NCI-H69 (cell line): ENCODE results near the gene BCDIN3D.

Experiments
- DNase-seq: peaks from one replicate; lab custom pipeline; 2025; lab: John Stamatoyannopoulos, UW

BCDIN3D gene

DNA sequence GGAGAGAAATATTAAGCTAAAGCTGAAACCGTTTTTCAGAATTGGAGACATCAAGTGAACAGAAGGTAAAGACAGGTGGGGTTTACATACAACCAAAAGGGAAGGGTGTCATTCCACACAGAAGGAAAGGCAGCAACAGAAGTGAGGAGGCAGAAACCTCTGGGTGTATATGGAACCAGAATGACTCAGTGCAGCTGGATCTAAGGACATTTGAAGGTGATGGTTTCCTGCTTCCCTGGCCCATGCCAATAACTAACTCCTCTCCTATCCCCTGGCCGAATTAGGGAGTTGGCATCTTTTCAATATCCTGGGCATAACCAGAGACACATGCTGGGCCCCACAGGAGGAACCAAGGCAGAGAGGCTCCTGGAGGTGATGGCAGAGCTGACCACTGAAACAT lies 23.1 kb downstream of the BCDIN3D start:
- DNase-seq, result no peak

DNA sequence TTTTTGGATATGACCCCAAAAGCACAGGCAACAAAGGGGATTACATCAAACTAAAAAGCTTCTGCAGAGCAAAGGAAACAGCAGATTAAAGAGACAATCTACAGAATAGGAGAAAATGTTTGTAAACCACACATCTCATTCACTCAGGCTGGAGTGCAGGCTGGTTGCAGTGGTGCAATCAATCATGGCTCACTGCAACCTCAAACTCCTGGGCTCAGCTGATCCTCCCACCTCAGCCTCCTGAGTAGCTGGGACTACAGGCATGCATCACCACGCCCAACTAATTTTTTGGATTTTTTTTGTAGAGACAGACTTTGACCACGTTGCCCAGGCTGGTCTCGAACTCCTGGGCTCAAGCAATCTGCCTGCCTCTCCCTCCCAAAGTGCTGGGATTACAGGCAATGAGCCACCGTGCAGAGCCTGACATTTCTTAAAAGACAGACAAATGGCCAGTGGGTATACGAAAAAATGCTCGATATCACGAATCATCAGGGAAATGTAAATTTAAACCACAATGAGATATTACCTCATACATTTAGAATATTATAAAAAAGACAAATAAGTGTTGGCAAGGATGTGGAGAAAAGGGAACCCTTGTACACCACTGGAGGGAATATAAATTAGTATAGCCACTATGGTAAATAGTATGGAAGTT lies 24.5 kb downstream of the BCDIN3D start:
- DNase-seq, result no peak

DNA sequence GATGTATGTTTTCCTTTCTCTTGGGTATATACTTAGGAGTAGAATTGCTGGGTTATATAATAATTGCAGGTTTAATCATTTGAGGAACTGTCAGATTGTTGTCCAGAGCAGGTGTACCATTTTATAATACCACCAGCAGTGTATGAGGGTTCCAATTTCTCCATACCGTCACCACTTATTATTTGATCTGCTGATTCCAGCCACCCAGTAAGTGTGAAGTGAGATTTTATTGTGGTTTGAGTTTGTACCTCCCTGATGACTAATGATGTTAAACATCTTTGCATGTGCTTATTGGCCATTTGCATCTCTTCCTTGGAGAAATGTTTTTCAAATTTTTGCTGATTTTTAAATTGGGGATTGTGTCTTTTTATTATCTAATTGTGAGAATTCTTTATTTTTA lies 29.8 kb downstream of the BCDIN3D start:
- no peak for DNase-seq

DNA sequence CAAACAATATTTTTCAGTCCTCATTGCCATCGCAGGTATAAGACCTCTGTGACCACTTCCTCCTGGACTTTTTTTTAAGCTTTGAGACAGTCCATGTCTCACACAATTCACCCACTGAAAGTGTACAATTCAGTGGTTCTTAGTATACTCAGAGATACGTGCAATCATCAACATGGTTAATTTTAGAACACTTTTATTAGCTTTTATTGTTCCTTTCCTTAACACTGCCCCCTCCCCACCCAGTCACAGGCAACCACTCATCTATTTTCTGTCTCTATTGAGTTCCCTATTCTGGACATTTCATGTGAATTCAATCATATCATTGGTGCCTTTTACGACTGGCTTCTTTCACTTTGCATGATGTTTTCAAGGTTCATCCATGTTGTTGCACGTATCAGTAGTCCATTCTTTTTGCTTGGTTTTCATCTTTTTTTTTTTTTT lies 30.9 kb downstream of the BCDIN3D start:
- no peak for DNase-seq

DNA sequence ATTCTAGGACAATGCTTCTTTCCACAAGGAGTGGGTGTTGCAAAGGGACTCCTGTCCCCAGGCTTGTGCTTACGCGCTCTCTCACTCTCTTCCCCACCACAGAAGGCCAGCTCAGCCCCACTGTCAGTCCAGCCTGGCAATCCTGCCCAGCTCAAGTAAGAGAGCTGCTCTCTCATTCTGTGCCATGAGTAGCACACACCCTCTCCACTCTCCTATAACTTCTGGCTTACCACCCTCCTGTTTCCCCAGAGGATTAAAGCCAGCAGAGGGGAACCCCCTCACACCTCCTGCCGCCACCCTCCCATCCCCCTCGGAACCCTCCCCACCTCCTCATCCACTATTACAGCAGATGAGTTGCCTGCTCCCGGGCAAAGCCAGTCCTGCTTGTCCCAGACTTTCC lies 31.8 kb downstream of the BCDIN3D start:
- DNase-seq, result no peak

DNA sequence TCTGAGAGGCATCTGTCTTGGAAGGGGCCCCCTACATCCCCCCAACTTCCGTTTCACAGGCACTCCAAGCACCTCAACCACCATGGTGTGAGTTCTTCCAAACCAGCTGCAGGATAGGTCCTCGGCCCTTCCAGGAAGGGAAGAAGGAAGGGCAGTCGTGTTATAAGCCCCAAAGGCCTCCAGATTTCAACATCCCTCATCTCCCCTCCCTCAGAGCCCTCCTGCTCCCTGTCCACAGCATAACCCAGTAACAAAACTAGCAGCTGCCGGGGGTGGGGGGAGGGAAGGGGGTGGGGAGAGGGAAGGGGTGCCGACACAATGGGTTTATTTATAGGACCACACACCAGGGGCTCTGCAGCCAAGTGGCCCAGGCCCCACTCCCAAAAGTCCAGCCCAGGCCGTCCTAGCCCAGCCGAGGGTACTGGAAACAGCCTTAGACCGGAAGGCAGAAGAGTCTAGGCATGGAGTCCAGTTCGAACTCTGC lies 33.0 kb downstream of the BCDIN3D start:
- DNase-seq, result no peak

DNA sequence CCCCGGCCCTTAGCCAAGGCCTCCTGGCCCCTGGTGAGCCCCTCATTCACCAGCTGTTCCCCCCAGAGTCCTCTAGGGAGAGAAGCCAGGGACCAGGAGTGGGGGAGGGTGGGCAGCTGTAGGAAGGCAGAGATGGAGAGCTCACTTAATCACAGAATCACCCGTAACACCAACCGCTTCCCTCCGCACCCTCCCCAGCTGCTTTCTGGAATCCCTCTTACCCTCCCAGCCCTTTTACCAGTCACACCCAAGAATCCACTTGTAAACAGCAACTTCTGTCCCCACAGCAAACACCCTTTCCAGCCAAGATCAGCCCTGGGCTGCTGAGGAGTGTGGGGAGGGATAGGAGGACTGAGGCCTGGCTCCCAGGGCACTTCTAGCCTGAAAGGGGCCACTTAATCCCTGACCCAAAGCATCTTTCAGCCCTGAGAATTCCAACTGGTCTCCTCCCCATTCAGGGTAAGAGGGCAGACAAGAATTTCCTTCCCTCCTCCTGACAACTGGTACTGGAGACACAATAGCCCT lies 33.5 kb downstream of the BCDIN3D start:
- DNase-seq, result no peak

DNA sequence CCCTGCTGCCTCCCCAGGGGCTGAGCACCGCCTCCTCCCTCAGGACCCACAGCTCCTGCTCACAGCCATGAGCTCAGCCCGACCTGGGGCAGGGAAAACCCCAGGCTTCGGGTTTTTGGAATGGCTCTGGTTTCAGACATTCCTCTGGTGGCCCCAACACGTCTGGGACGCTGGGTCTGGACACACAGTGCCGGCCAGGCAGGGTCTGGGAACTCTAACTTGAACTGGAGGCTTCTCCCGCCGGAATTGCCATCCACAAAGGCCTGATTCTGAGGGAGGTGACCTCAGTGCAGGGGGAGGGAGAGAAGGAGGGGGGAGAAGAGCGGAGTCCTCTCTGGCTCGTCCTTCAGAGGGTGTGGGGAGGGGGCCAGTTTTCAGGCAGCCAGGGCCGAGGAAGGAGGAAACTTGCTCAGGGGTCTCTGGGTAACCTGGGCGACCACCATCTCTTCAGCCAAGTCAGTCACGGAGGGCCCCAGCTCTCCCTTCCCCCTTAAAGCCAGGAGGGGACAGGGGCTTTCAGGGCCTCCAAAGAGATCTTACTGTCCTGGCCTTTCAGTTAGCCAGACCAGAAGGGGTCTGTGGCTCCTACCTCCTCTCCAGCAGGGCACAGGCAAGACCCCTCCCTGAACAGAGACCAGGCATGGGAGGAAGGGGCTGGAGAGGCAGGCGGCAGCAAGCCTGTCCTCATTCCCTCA lies 34.1 kb downstream of the BCDIN3D start:
- no peak for DNase-seq

DNA sequence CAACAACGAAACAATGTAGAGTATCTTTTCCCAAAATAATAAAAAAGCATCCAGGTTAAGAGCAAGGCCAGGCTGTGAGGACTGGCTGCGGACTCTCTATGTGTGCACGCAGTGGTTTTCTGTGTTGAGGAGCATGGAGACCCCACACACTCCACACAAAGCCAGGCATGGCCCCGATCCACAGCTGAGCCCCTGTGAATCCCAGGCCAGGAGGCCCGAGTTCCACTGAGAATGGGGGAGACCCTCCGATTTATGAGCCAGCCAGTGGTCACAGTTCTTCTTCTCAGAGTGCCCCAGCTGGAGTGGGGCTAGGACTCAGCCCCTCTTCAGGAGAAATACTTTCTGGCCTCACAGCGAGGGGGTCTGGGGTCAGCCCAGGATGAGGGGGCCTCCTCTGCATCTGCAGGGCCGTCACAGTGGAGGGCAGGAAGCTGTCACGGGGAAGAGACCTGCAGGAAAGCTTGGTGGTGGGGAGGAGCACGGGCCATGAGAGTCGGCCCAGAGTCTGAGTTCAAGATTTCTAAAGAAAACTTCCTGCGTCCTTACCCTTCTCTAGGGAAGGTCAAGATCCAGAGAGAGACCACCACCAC lies 34.8 kb downstream of the BCDIN3D start:
- DNase-seq, result no peak

DNA sequence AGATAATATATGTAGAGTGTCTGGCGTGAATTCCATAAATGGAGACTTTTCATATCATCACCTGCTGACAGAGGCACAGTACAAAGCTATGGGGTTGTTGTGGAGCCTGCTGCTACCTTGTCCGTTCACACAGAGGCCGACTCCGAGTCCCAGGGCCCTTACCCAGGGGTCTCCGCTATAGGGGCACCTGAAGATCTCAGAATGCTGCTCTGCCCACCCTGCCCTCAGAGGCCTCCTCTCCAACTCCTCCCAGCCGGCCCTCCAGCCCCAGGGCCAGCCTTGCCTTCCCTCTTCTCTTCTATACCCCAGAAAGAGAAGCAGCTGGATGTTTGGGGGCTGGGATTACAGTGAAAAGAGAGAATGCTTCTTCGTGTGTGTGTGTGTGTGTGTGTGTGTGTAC lies 36.0 kb downstream of the BCDIN3D start:
- no peak for DNase-seq

DNA sequence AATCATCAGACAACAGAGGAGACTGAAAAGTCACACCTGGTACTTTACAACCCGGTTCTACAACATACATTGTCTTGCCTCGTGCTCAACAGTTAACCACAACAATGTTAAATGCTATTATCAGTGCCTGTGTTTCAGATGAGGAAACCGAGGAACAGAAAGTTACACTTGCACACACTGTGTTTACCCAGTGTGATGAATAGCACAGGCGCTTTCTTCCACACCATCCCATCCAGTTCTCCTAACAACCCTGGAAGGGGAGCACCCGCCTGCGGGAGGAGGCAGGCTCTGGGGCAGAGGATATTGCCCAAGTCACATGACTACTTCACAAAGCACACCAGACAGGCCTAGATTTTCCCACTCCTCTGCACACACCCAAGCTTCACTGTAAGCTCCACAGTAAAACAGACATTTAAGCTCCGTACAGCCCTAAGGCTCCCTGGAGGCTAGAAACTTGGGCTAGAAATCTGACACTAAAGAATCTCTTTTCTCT lies 36.5 kb downstream of the BCDIN3D start:
- no peak for DNase-seq

DNA sequence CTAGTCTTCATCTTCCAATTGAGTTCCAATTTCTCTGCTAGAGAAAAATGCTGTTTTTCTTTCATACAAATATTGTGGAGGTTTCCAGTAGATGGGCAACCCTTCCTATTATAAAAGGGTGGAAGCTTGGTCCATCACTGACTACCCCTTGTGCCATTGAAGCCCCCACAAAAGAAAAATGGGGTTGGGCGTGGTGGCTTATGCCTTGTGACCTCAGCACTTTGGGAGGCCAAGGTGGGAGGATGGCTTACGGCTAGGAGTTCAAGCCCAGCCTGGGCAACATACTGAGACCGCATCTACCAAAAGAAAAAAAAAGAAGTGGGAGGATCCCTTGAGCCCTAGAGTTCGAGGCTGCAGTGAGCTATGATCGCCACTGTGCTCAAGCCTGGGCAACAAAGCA lies 37.5 kb downstream of the BCDIN3D start:
- no peak for DNase-seq

DNA sequence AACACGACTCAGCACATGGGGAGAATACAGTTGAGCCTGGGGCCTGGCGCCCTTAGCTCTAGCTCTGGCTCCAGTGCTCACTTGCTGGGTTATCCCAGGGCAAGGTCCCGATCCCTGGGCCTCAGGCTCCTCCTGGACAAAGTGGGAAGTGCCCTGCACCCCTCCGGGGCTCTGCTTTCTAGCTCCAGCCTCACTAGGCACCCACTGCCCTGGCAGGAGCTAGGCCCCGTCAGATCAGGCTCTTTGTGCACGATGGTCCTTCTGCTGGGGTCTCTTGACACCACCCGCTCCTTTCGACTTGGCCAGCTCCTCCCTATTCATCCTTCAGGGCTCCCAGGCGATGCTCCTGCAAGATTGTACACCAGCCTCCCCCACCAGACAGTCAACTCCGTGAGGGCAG lies 38.1 kb downstream of the BCDIN3D start:
- DNase-seq, result no peak

DNA sequence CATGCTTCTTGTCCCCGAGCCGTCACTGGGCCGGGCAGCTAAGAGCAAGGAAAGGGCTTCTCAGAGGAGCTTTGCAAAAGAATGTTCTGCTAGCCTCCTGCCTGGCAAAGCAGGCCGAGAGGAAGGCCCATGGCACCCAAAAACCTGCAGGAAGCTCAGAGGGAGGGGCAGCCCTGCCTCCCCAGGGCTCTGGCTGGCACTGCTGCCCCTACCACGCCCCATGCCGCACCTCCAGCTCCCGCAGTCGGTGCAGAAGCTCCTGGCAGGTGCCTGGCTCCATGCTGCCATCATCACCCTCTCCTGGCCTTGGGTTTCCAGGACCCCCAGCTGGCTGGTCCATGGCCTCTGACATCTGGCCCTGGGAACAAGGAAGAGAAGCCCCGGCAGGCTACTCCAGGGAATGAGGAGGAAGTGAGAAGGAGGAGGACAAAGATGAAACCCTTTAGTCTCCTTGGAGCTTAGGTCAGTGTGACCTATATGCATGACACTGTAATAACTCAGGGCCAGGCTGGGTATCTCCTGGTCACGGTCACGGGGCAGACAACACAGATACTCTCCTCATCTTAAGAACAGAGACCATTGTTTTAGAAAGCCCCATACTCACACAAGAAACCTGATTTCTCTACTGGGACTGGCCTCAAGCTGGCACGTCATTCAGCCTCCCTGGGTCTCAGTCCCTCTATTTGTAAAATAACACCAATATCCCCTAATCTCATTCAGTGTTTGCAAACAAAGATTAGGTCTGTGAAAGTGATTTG lies 39.0 kb downstream of the BCDIN3D start:
- DNase-seq, result no peak

DNA sequence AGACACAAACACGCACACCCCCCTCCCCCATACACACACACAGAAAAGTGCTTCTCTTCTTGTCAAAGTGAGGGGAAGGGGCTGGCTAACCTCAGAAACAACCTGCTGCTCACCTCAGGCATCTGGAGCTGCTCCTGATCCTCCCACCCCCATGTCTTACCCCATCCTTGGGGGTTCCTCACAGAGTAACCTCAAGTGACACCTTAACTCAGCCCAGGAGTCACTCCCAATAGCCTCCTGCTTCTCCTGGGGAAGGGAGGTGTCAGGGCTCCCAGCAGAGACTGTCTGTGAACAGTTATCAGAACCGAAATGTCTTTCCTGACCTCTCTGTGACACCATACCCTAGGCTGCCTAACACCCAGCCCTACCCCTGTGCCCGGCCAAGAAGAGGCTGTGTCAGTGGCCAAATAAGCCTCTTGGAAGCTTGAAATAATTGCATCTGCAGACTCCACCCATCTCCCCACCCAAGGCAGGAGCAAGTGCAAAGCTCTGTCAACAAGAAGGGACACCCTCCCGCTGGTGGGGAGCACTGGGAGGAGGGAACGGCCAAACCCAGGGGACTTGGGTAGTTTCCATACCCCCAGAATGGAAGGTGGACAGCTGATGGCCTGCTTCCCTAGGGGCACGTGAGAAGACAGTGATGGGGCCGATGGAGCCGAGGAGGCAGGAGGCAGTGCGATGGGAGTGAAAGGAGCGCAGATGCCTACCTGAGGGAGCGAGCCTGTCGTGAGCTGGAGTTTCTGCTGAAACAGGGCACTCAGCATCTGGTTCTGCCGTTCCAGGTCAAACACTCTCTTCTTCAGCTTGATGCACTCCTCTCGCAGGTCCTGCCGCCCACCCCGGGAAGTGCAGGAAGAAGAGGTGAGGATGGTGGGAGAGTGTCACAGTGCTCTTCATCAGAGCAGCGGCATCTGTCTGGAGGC lies 41.5 kb downstream of the BCDIN3D start:
- no peak for DNase-seq

DNA sequence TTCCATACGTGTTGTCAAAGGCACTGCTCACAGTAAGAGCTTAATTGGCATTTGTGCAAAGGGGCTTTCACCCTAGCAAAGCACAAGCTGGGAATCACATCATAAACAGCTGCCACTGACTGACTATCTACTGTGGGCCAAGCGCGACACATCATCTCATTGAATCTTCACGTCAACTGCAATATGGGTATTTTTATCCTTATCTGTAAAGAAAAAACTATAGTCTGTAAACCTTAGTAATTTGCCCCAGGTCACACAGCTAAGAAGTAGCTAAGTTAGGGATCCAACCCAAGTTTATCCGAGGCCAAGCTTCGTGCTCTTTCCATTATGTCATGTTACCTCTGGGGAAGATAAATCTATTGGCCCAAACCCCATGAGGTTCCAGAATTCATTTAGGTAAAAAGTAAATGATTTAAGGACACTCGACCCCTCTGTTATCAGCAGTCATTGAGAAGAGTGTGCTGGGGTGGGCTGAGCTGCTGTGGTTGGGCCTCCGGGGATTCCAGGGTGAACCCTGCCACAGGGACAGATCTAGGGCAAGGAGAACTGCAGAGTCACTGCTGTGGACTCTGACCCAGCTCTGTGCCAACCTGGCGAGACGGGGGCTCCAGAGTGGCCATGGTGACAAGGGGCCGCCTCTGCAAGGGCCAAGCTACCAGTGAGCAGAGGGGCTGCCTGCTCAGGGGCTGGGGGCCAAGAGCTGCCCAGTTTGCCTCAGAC lies 42.3 kb downstream of the BCDIN3D start:
- no peak for DNase-seq

DNA sequence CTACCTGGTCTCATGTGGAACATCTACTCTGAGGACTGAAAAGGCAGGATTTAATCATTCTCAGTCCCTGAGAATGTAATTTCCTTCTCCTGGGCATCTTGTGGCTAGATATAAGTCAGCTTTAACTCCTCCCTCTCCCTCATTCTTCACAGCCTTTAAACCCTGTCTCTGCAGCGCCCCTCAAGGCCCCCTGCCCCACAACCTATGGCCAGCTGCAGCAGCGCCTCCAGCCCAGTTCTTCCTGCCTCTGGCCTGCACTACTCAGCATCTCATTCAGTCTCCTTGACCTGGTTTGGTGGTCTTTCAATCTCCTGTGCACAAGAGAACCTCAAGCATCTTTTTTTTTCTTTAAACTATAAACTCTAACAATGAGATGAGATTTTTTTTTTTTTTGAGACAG lies 44.0 kb downstream of the BCDIN3D start:
- DNase-seq, result no peak

DNA sequence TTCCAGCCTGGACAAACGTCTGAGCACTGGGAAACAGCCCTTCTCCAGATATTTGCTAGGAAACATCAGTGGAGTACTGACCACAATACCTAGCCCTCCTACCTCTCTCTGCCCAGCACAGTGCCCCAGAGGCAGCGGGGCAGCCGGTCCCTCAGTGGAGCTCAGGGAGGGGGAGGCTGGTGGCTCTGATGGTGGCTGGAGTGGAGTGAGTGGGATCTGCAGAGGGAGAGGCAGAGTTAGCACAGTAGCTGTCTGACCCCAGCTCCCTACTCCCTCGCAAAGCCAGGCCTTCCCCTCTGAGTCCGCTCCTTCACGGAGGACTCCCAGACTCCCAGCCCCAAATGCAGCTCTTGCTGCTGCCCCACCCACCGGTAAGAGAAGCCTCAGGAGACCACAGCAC lies 44.7 kb downstream of the BCDIN3D start:
- DNase-seq, result no peak

DNA sequence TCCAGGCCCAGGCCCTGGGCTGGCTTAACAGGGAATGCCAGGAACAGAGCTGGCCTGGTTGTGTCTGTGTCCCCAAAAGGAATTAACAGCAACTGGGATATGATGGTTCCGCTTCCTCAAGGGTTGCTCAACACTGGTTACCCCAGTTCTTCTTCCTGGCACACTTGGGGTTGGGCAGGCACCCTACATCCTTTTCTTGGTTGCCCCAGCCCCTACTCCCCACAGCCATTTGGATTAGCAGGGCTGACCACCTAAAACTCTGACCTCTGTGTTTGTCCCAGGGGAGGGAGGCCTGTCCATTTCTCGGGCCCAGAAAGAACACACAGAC lies 45.5 kb downstream of the BCDIN3D start:
- DNase-seq, result no peak

DNA sequence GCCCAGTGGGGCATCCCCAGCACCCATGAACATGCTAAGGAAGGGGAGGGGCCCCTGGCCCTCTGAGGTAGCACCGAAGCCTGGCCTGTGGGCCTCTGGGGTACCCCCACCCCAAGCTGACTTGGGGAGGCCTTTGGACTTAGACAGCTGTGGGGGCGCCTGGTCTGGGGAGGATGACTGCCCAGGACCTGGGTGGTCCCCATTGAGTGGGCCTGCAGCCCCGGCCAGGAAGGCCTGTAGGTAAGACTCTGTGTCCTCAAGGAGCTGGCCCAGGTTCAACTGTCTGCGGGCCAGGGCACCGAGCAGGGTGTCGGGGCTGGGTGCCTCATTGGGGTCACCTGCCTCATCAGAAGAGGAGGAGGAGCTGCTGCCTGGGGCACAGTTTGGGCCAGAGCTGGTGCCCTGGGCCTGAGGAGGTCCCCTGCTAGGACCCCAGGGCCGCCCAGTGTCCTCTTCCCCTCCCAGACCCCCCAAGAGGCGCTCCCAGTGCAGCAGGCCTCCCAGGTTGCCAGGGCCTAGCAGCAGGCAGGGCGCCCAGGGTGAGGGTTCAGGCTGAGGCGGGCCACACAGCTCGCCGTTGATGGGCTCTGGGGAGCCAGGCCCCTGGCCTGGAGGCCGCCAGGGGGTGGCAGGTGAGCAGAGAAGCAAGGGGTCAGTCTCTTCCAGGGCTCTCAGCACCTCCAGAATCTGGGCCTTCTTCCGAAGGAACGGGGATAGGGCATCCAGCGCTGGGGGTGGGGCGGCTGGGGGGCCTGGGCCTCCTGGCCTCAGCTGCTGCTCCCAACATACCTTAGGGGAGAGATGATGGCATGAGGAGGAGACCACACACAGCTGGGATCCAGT lies 46.1 kb downstream of the BCDIN3D start:
- no peak for DNase-seq
